Vagina (tissue), 2 donors: ENCODE measurements around the gene PPP1R3F. TPM values are rescaled to one million over a fixed set of nuclear protein-coding genes. Genes with fewer than 3 reads are reported as not detected.

ENCODE experiments used
- DNase-seq, 2 donors: peaks; one replicate each; pipeline ENCODE4 v3.0.0-alpha.2; 2017; ENCODE audit errors: extremely low spot score in 2 of 2
- H3K27ac ChIP-seq: fragments of 200-600 bp; sonication (generic); one replicate; pipeline ENCODE4 v1.5.1; 2019
- H3K27me3 ChIP-seq: fragments of 200-600 bp; sonication (generic); one replicate; pipeline ENCODE4 v1.5.1; 2019
- H3K36me3 ChIP-seq, 2 donors: fragments of 200-600 bp; sonication (generic); one replicate each; pipeline ENCODE4 v1.5.1; 2017 to 2019
- H3K4me1 ChIP-seq: fragments of 200-600 bp; sonication (generic); one replicate; pipeline ENCODE4 v1.5.1; 2019
- H3K4me3 ChIP-seq, 2 donors: fragments of 200-600 bp; sonication (generic); 1 replicate in 1 of 2; 2 replicates in 1 of 2; pipeline ENCODE4 v1.5.1; 2016 to 2019
- H3K9me3 ChIP-seq: fragments of 200-600 bp; sonication (generic); one replicate; pipeline ENCODE4 v1.5.1; 2019
- POLR2A ChIP-seq, 2 donors: fragments of 450-650 bp; IDR thresholded peaks; one replicate each; pipeline ENCODE4 v1.6.1; 2017; ENCODE audit warnings: antibody characterized with exemption in 2 of 2, mild to moderate bottlenecking in 2 of 2, moderate library complexity in 2 of 2
- POLR2AphosphoS5 ChIP-seq, 2 donors: sonication (generic); formaldehyde crosslinking; IDR thresholded peaks; one replicate each; pipeline ENCODE4 v1.9.0; 2017; ENCODE audit warnings: antibody characterized with exemption in 2 of 2, mild to moderate bottlenecking in 2 of 2, low read depth in 1 of 2; ENCODE audit not compliant: insufficient read depth in 1 of 2
- intact Hi-C: fragments of 100-400 bp; cut with DNase I; formaldehyde crosslinking; loops from one replicate; pipeline ENCODE4 v1.15.1; 2023
- total RNA-seq: library from RNA; depleted of rRNA; stranded (reverse); fragments of >200 nt; gene quantifications from one replicate; pipeline ENCODE4 v1.2.3, GENCODE V29; 2016
- TF ChIP-seq, protein P1 (sequence below), 3 experiments: fragments of 450-650 bp in 2 of 3; fragments of 200-600 bp in 1 of 3; sonication (generic) in 1 of 3; IDR thresholded peaks; one replicate each; pipeline ENCODE4 v1.5.1; 2017 to 2019; ENCODE audit warnings: antibody characterized with exemption in 3 of 3, mild to moderate bottlenecking in 2 of 3, moderate library complexity in 2 of 3

PPP1R3F gene
- total RNA-seq, 1 donor from 2014 or later = 18.9 TPM

GRCh38 chrX:49233176-49233575 is 36.4 kb upstream of the PPP1R3F start, which contains the start of gene CACNA1F:
Gene CACNA1F (minus strand): TSS chrX:49233340. CDS start chrX:49233309, 31 bp downstream.
- Histone ChIP-seq H3K4me1 (no peaks in the 10 kb centered on the region), H3K27me3 (no peaks in the 10 kb centered on the region), H3K36me3 (no peaks in the 10 kb centered on the region), H3K9me3 (no peaks in the 10 kb centered on the region), H3K4me3 (no peak within 1 kb of the TSS), H3K27ac (no peak within 1 kb of the TSS)
- TF ChIP-seq POLR2AphosphoS5 (IDR thresholded peaks at IDR 0.05; ENCODE audit: insufficient read depth in 1 of 2, low read depth in 1 of 2) (no peak), POLR2A (IDR thresholded peaks at IDR 0.05) (no peak)
- TF ChIP-seq, protein P1, sequence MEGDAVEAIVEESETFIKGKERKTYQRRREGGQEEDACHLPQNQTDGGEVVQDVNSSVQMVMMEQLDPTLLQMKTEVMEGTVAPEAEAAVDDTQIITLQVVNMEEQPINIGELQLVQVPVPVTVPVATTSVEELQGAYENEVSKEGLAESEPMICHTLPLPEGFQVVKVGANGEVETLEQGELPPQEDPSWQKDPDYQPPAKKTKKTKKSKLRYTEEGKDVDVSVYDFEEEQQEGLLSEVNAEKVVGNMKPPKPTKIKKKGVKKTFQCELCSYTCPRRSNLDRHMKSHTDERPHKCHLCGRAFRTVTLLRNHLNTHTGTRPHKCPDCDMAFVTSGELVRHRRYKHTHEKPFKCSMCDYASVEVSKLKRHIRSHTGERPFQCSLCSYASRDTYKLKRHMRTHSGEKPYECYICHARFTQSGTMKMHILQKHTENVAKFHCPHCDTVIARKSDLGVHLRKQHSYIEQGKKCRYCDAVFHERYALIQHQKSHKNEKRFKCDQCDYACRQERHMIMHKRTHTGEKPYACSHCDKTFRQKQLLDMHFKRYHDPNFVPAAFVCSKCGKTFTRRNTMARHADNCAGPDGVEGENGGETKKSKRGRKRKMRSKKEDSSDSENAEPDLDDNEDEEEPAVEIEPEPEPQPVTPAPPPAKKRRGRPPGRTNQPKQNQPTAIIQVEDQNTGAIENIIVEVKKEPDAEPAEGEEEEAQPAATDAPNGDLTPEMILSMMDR (IDR thresholded peaks at IDR 0.05) = no peak
- no peak for DNase-seq
- intact Hi-C loops = no loop called here

DNA sequence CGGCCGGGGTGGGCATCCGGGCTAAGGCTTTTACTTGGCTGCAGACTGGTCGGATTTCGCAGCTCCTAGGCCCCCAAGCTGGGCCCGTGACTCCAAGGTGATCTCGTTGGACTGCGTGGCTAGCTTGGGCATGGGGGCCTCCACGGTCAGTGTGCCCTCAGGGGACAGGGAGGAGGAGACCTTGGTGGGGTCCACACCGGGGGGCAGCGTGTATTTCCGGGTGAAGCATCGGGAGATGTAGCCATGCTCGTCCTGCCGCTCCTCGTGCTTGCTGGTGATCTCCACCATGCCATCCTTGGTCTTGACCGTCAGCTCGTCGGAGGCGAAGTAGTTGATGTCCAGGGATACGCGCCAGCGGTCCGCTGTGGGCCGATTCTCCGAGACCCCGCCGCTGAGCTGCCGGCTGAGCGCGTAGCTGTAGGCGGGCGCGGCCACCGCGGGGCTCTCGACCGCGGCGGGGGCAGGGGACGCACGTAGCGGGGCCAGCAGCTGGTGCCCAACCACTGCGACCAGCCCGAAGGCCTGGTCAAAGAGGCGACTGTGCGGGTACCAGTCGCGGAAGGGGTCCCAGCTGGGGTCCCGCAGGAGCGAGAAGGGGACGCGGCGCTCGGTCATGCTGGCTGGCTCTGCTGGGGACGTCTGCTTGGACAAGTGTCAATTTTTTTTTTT is 35.6 kb upstream of the PPP1R3F start:
- H3K27me3 ChIP-seq = no peaks in the 10 kb centered on the region
- no peaks in the 10 kb centered on the region for H3K4me1 ChIP-seq
- no peak overlapping the region for H3K4me3 ChIP-seq
- H3K36me3 ChIP-seq = no peaks in the 10 kb centered on the region
- no peak overlapping the region for H3K27ac ChIP-seq
- intact Hi-C loops = no loop called here
- no peak for TF ChIP-seq POLR2AphosphoS5 (IDR thresholded peaks at IDR 0.05; ENCODE audit: insufficient read depth in 1 of 2, low read depth in 1 of 2)
- no peak for TF ChIP-seq POLR2A (IDR thresholded peaks at IDR 0.05)
- TF ChIP-seq, protein P1 (IDR thresholded peaks at IDR 0.05) = no peak
- DNase-seq = no peak
- H3K9me3 ChIP-seq = no peaks in the 10 kb centered on the region

DNA sequence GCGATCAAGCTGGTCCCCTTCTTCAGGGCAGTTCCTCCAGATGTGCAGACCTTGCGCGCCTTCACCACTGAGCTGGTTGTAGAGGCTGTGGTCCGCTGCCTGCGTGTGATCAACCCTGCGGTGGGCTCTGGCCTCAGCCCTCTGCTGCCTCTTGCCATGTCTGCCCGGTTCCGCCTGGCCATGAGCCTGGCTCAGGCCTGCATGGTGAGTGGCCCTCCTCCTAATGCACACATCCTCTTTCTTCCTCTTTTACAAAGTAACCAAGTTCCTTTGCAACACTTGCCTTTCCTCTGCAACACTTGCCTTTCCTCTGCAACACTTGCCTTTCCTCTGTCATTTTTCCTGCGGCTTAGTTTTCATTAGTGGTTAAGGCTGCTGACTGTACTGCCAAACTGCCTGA is 32.5 kb upstream of the PPP1R3F start:
- H3K9me3 ChIP-seq = no peaks in the 10 kb centered on the region
- intact Hi-C loops = no loop called here
- DNase-seq = no peak
- no peaks in the 10 kb centered on the region for H3K4me1 ChIP-seq
- H3K27ac ChIP-seq = no peak overlapping the region
- no peak overlapping the region for H3K4me3 ChIP-seq
- TF ChIP-seq, protein P1 (IDR thresholded peaks at IDR 0.05) = no peak
- TF ChIP-seq POLR2AphosphoS5 (IDR thresholded peaks at IDR 0.05; ENCODE audit: insufficient read depth in 1 of 2, low read depth in 1 of 2) = no peak
- TF ChIP-seq POLR2A (IDR thresholded peaks at IDR 0.05) = no peak
- no peaks in the 10 kb centered on the region for H3K27me3 ChIP-seq
- H3K36me3 ChIP-seq = no peaks in the 10 kb centered on the region

DNA sequence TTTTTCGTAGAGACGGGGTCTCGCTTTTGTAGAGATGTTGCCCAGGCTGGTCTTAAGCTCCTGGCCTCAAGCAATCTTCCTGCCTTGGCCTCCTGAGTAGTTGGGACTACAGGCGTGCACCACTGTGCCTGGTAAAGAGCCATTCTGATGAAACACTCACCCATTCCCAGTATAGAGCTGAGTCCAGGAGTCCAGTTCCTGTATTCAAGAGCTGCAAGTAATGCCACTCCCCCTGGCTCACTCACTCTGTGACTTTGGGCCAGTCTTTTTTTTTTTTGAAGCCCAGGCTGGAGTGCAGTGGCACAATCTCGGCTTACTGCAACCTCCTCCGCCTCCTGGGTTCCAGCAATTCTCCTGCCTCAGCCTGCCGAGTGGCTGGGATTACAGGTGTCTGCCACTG is 30.9 kb upstream of the PPP1R3F start:
- H3K4me3 ChIP-seq = no peak overlapping the region
- H3K9me3 ChIP-seq = no peaks in the 10 kb centered on the region
- H3K27me3 ChIP-seq = no peaks in the 10 kb centered on the region
- no peaks in the 10 kb centered on the region for H3K4me1 ChIP-seq
- intact Hi-C loops = no loop called here
- TF ChIP-seq, protein P1 (IDR thresholded peaks at IDR 0.05) = no peak
- TF ChIP-seq POLR2AphosphoS5 (IDR thresholded peaks at IDR 0.05; ENCODE audit: insufficient read depth in 1 of 2, low read depth in 1 of 2) = no peak
- no peak for TF ChIP-seq POLR2A (IDR thresholded peaks at IDR 0.05)
- H3K36me3 ChIP-seq = no peaks in the 10 kb centered on the region
- no peak overlapping the region for H3K27ac ChIP-seq
- no peak for DNase-seq

- peaks cover 0 to 10% of the 10 kb centered on the region in 2 donors for H3K36me3 ChIP-seq
- H3K27ac ChIP-seq = no peak overlapping the region
- intact Hi-C loops = no loop called here
- H3K9me3 ChIP-seq = no peaks in the 10 kb centered on the region
- no peaks in the 10 kb centered on the region for H3K4me1 ChIP-seq
- H3K27me3 ChIP-seq = no peaks in the 10 kb centered on the region
- no peak overlapping the region for H3K4me3 ChIP-seq
- TF ChIP-seq POLR2AphosphoS5 (IDR thresholded peaks at IDR 0.05; ENCODE audit: insufficient read depth in 1 of 2, low read depth in 1 of 2) = no peak
- TF ChIP-seq, protein P1 (IDR thresholded peaks at IDR 0.05) = no peak
- no peak for TF ChIP-seq POLR2A (IDR thresholded peaks at IDR 0.05)
- no peak for DNase-seq
Measured at GRCh38 chrX:49242545-49243066, 27.0 kb upstream of the PPP1R3F start.
